ENCODE measurements around the gene HCFC1.

HCFC1 gene

GRCh38 chrX:153938226-153938786 is 33.3 kb downstream of the HCFC1 start:
- DNase-seq (ENCODE audit: low spot score), result no peak

GRCh38 chrX:153937056-153937455 is 34.6 kb downstream of the HCFC1 start:
- no peak for DNase-seq (ENCODE audit: low spot score)

- DNase-seq (ENCODE audit: low spot score), result no peak
These were observed 36.2 kb downstream of the HCFC1 start for GRCh38 chrX:153935326-153935851.

GRCh38 chrX:153934762-153935325 is 36.8 kb downstream of the HCFC1 start, which contains the start of gene NAA10:
TSS of gene NAA10 (minus strand) at chrX:153935037. CDS start at chrX:153934904, 133 bp downstream.
- DNase-seq (ENCODE audit: low spot score), result peak; percentile 59

GRCh38 chrX:153934148-153934761 is 37.4 kb downstream of the HCFC1 start:
- DNase-seq (ENCODE audit: low spot score), result no peak

GRCh38 chrX:153933748-153934147 is 37.9 kb downstream of the HCFC1 start:
- DNase-seq (ENCODE audit: low spot score), result no peak

- no peak for DNase-seq (ENCODE audit: low spot score)
These were observed 39.2 kb downstream of the HCFC1 start for GRCh38 chrX:153932220-153932915.

GRCh38 chrX:153931748-153932147 is 39.9 kb downstream of the HCFC1 start:
- DNase-seq (ENCODE audit: low spot score), result no peak

GRCh38 chrX:153931151-153931550 is 40.5 kb downstream of the HCFC1 start:
- DNase-seq (ENCODE audit: low spot score), result no peak

GRCh38 chrX:153930011-153930910 is 41.4 kb downstream of the HCFC1 start:
- no peak for DNase-seq (ENCODE audit: low spot score)

- no peak for DNase-seq (ENCODE audit: low spot score)
These were observed 42.0 kb downstream of the HCFC1 start for GRCh38 chrX:153929576-153929975.

- DNase-seq (ENCODE audit: low spot score), result no peak
These were observed 42.8 kb downstream of the HCFC1 start for GRCh38 chrX:153928846-153929245.

GRCh38 chrX:153927922-153928760 is 43.5 kb downstream of the HCFC1 start:
- DNase-seq (ENCODE audit: low spot score), result peak; percentile 94

GRCh38 chrX:153927672-153927921 is 44.0 kb downstream of the HCFC1 start:
- no peak for DNase-seq (ENCODE audit: low spot score)

GRCh38 chrX:153926858-153927671 is 44.6 kb downstream of the HCFC1 start:
- DNase-seq (ENCODE audit: low spot score), result no peak

GRCh38 chrX:153926552-153926857 is 45.1 kb downstream of the HCFC1 start:
- DNase-seq (ENCODE audit: low spot score), result no peak

GRCh38 chrX:153925739-153926551 is 45.7 kb downstream of the HCFC1 start, which contains the start of gene ARHGAP4:
TSS of gene ARHGAP4 (minus strand) at chrX:153926264. CDS start at chrX:153926202, 62 bp downstream.
- DNase-seq (ENCODE audit: low spot score), result no peak

GRCh38 chrX:153925387-153925738 is 46.3 kb downstream of the HCFC1 start:
- no peak for DNase-seq (ENCODE audit: low spot score)

- peak; percentile 70 for DNase-seq (ENCODE audit: low spot score)
These were observed 47.3 kb downstream of the HCFC1 start for GRCh38 chrX:153924149-153924861.

Data from cerebellar cortex (tissue), 1 donor.